ENCODE data around the gene EXD1.

Gene EXD1

GRCh38 chr15:41205315-41205714 lies 25.2 kb downstream of the EXD1 start:
- DNase-seq (ENCODE audit: low read depth), result no peak
- in situ Hi-C loops (cut with HindIII; ENCODE audit: low sequenced_read_pairs), result no loop called here
- TF ChIP-seq, protein P1, sequence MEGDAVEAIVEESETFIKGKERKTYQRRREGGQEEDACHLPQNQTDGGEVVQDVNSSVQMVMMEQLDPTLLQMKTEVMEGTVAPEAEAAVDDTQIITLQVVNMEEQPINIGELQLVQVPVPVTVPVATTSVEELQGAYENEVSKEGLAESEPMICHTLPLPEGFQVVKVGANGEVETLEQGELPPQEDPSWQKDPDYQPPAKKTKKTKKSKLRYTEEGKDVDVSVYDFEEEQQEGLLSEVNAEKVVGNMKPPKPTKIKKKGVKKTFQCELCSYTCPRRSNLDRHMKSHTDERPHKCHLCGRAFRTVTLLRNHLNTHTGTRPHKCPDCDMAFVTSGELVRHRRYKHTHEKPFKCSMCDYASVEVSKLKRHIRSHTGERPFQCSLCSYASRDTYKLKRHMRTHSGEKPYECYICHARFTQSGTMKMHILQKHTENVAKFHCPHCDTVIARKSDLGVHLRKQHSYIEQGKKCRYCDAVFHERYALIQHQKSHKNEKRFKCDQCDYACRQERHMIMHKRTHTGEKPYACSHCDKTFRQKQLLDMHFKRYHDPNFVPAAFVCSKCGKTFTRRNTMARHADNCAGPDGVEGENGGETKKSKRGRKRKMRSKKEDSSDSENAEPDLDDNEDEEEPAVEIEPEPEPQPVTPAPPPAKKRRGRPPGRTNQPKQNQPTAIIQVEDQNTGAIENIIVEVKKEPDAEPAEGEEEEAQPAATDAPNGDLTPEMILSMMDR (IDR thresholded peaks at IDR 0.05; ENCODE audit: low read depth, low read length, missing control alignments), result no peak
- no peak overlapping the region for H3K4me3 ChIP-seq (ENCODE audit: low read depth, low read length)

DNA sequence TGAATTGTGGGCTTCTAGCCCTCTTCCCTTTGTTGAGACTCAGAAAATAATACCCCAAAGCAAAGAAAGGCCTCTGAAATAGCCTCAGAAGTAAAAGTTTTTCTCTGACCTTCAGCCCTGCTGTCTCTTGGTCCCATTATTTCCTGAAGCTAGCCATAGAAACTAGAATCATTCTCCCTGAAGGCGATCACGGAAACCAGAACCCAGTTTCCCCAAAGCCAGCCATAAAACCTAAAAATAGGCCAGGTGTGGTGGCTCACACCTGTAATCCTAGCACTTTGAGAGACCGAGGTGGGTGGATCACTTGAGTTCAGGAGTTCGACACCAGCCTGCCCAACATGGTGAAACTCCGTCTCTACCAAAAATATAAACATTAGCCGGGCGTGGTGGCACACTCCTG lies 27.2 kb downstream of the EXD1 start:
- in situ Hi-C loops (cut with HindIII; ENCODE audit: low sequenced_read_pairs), result no loop called here
- TF ChIP-seq, protein P1 (IDR thresholded peaks at IDR 0.05; ENCODE audit: low read depth, low read length, missing control alignments), result no peak
- no peak overlapping the region for H3K4me3 ChIP-seq (ENCODE audit: low read depth, low read length)
- no peak for DNase-seq (ENCODE audit: low read depth)

GRCh38 chr15:41199470-41199869 lies 31.1 kb downstream of the EXD1 start:
- in situ Hi-C loops (cut with HindIII; ENCODE audit: low sequenced_read_pairs), result no loop called here
- no peak overlapping the region for H3K4me3 ChIP-seq (ENCODE audit: low read depth, low read length)
- TF ChIP-seq, protein P1 (IDR thresholded peaks at IDR 0.05; ENCODE audit: low read depth, low read length, missing control alignments), result no peak
- no peak for DNase-seq (ENCODE audit: low read depth)

DNA sequence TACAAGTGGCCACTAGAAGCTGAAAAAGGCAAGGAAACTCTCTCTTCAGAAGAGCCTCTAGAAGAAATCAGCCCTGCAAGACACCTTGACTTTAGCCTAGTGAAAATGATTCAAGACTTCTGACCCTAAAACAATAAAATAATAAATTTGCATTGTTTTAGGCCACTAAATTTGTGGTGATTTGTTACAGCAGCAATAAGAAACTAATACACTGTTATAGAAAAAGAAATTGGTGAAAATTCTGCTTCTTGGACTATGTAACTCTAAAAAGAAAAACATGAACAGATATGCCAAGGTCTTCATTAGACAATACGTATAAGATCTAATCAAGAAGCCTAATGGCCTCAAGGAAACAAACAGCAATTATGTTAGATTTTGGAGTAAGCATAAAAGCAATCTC lies 36.1 kb downstream of the EXD1 start:
- in situ Hi-C loops (cut with HindIII; ENCODE audit: low sequenced_read_pairs), result no loop called here
- no peak overlapping the region for H3K4me3 ChIP-seq (ENCODE audit: low read depth, low read length)
- TF ChIP-seq, protein P1 (IDR thresholded peaks at IDR 0.05; ENCODE audit: low read depth, low read length, missing control alignments), result no peak
- DNase-seq (ENCODE audit: low read depth), result no peak

GRCh38 chr15:41183581-41183980 lies 47.0 kb downstream of the EXD1 start:
- no peak overlapping the region for H3K4me3 ChIP-seq (ENCODE audit: low read depth, low read length)
- TF ChIP-seq, protein P1 (IDR thresholded peaks at IDR 0.05; ENCODE audit: low read depth, low read length, missing control alignments), result no peak
- in situ Hi-C loops (cut with HindIII; ENCODE audit: low sequenced_read_pairs), result no loop called here
- DNase-seq (ENCODE audit: low read depth), result no peak

GRCh38 chr15:41182266-41182665 lies 48.3 kb downstream of the EXD1 start:
- no peak for DNase-seq (ENCODE audit: low read depth)
- no peak overlapping the region for H3K4me3 ChIP-seq (ENCODE audit: low read depth, low read length)
- in situ Hi-C loops (cut with HindIII; ENCODE audit: low sequenced_read_pairs), result no loop called here
- TF ChIP-seq, protein P1 (IDR thresholded peaks at IDR 0.05; ENCODE audit: low read depth, low read length, missing control alignments), result no peak
